SK-N-DZ (cell line): ENCODE measurements around the gene PIR. TPM values are rescaled to one million over a fixed set of nuclear protein-coding genes. Genes with fewer than 3 reads are reported as not detected.

Experiments used
- DNase-seq: peaks from one replicate; pipeline ENCODE4 v3.0.0-alpha.2; 2015; ENCODE audit warnings: low spot score
- polyA plus RNA-seq, 2 experiments: library from polyadenylated mRNA; depleted of rRNA; stranded (reverse); fragments of >200 nt; gene quantifications; 2 replicates each; pipeline ENCODE4 v1.2.3, GENCODE V29; 2014

The PIR gene
- 19.4 and 32.5 TPM in 2 replicates for polyA plus RNA-seq (2014; cell fraction: cytosol; rRNA removed)
- polyA plus RNA-seq (2014; cell fraction: nucleus; rRNA removed) = 12.2 and 20.0 TPM in 2 replicates

GRCh38 chrX:15493118-15493962 lies at the start of gene PIR:
TSS of gene PIR (minus strand) at chrX:15493333. CDS start at chrX:15491257, 2,076 bp downstream.
- peak; percentile 85 for DNase-seq

DNA sequence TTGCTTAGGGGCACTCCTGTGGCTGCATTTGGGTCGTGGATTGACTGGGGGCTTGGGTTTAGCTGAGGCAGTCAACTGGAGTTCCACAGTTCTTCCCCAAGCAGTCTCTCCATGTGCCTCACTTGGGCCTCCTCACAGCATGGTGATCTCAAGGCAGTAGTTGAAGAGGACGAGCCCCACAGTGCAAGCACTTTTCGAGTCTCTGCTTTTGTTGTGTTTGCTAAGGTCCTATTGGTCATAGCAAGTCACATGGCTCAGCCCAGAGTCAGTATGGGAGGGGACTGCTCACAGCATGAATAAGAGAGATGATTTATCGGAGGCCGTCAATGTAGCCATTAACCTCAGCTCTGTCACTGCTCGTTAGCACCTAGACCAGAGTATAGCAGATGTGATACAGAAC lies 37.2 kb upstream of the PIR start:
- peak; percentile 61 for DNase-seq

- DNase-seq = no peak
Observed at GRCh38 chrX:15529165-15529564, 36.0 kb upstream of the PIR start.

DNA sequence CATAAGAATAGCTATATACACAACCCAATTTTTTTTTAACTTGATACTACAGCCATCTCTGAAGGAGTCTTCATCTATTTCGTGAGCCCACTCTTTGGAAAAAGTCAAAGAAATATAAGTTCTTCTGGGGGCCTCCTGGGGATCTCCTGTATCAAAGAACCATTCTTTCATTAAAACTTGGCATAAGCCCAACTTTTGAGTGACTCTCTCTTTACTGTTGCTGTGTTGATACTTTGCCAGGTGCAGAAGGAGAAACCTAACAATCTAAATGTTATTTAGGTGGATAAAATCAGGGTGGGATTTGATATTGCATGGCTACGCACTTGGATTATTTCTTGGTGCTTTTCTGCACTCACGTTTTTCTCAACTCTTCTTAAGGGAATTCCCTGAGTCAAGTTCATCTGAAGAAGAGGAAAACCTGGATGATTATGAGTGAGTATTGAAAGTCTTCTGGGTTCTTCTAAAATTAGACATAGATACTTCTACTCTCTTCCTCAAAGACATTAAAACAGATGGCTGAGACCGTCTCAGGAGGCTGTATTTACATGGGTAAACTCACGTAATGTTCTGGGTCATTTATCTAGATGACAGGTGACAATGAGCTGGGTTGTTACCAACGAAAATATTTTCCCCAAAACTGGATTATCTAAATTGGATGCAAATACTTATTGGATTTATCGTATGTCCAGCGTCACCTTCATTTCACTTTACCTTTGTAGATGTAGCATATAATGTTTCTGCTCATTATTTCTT lies 32.7 kb upstream of the PIR start:
- DNase-seq = no peak

DNA sequence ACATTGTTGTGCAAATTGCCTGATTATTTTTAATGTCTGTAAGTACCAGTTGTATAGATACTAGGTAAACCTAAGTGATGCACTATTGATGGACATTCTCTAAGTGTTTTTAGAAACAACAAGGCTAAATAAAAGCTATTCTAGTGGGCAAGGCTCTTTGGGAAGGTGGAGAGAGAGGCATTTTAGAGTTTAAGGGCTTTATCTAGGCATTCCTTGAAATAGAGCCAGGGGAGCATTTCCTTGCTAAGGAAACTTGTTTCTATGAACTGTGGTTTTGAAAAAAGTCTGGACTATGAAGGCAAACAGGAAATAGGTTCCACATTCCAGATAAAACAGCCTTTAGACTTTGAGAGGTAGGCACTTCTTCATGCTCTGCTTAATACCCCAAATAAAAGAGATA lies 31.3 kb upstream of the PIR start:
- no peak for DNase-seq

DNA sequence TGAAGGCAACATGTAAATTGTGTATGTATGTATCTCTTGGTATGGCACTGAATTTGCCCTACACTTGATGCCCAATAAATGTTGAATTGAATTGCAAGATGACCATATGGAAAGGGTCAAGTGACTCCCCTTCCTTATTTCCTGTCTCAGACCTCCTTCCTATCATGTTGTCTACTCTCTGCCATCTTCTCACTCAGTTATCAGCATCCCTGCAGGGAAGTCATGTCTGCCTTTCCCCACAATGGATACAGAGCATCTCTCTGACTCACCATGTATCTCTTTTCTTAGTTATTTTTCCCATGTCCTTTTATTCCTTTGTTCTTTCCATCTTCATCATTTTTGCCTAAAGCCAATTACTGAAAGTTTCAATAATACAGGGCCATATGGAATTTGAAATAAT lies 30.0 kb upstream of the PIR start:
- DNase-seq = no peak

GRCh38 chrX:15522464-15522863 lies 29.3 kb upstream of the PIR start:
- no peak for DNase-seq

GRCh38 chrX:15515931-15516330 lies 22.8 kb upstream of the PIR start:
- DNase-seq = no peak

GRCh38 chrX:15514279-15514678 lies 21.1 kb upstream of the PIR start:
- DNase-seq = no peak

GRCh38 chrX:15512401-15512965 lies 19.4 kb upstream of the PIR start:
- DNase-seq = no peak

DNA sequence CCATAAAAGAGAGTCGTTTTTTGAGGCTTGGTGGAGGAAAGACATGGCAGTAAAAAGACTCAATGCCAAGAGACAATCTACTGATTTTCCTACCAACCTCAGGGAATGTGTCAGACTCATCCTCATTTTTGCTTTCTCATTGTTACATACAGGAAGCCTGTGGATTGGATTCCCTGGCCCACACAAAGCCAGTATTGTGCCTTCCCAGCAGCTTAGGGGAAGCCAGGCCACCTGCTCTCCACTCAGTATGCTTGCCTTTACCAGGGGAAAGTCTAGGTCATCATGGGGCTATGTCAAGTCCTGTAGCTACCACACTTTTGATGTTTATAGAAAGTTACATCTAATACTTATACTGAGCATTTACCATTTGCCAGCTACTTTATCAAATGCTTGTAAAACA lies 18.4 kb upstream of the PIR start:
- no peak for DNase-seq

- DNase-seq = no peak
Observed at GRCh38 chrX:15509845-15510244, 16.7 kb upstream of the PIR start.

- DNase-seq = no peak
Observed at GRCh38 chrX:15507005-15507404, 13.9 kb upstream of the PIR start.

GRCh38 chrX:15505101-15505500 lies 12.0 kb upstream of the PIR start:
- no peak for DNase-seq

- DNase-seq = no peak
Observed at GRCh38 chrX:15504661-15505060, 11.5 kb upstream of the PIR start.

GRCh38 chrX:15501506-15501905 lies 8.4 kb upstream of the PIR start:
- DNase-seq = no peak

DNA sequence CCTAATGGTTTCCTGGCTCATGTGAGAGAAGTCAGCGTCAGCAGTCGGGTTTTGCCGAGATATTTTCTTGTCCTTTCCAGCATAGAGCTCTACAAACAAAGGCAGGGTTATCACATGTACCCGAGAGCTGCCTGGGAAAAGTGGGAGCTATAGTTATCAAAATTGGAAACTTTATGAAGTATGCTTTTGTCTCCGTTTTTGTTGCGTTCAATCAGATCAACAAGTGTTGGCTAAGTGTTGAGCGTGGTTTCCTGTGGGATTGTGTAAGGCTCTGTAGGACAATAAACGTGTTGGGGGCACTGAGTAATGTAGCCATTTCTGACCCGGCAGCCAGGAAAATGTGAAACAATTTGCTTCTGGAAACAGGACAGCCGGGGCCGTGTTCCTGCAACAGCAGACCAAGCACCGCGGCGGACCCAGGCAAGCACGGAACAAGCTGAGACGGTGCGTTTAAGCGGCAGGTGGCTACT lies 7.4 kb upstream of the PIR start, which contains the start of gene BMX:
TSS of gene BMX (plus strand) at position 311 of the 470 bp plus-strand sequence. CDS start 7,547 bp downstream, outside the sequence.
- no peak for DNase-seq

DNA sequence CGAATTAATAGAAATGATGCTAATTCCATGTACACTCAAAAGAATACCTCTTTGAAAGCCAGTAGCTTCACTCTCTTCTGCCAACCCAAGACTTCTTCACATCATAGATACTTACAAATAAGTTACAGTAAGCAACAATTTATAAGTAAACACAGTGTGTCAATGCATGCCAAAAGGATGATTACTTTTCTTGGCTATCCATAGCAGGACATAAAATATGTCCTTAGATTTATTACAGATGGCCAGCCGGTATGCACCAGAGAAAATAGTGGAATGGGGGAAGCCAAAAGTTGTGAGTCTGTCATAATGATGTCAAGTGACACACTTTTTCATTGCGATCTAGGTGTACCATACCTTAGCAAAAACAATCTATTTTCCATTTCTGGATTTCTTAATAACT lies 6.8 kb upstream of the PIR start:
- DNase-seq = no peak

- no peak for DNase-seq
Observed at GRCh38 chrX:15498741-15499140, 5.6 kb upstream of the PIR start.

DNA sequence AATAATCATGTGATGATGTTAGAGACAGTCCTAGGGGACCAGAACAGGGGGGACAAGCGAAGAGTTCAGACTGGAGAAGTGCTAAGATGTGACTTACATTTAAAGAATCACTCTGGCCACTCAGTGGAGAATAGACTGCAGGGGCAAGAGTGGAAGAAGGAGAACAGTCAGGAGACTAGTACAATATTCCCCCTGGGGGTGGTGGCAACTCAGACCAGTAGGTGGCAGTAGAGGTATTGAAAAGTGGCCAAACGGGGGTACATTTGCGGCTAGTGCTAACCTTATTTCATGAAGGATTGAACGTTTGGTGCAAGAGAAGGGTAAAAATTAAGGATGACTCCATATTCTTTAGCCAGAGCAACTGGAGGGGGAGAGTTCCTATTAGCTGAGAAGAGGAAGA lies 4.7 kb upstream of the PIR start:
- DNase-seq = peak; percentile 52

DNA sequence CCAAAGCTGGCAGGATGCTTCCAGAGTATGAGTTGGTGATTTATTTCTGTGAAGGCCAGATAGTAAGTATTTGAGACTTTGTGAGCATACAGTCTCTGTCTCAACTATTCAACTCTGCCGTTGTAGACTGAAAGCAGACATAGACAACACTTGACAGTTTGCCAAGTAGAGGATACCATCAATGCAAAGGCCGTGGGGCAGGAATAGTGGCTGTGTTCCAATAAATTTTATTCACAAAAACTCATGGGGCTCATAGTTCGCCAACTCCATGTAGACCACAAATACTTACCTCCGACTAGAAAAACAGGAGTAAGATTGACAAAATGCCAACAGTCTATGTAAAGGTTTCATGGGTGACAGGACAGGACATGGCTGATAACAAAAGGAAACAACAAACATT lies 3.7 kb upstream of the PIR start:
- DNase-seq = no peak

DNA sequence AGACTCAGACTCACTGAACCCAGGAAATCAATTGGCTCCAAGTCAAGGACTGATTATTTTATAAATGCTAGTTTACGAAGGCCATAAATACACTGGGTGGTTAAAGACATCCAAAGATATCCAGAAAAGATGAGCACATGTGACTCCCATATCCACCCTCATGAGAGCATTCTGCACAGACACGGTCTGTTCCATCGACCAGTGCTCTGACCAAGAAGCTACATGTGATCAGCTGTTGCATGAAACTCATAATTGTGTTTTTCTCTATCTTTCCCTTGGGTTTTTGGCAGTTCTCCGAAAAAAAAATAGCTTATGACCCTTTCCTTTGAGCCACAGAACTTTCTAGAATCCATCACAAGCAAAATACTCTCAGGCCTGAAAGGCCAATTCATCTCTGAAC lies 2.7 kb upstream of the PIR start:
- no peak for DNase-seq
